Effector memory CD8-positive, alpha-beta T cell (primary cell): ENCODE results near the gene TDRD6.
"Not testable (repeated sequence)": the region's sequence is repeated elsewhere in the genome, so short reads cannot be mapped to it uniquely, and the experiment has no call there.

ENCODE experiments used
- ATAC-seq: fragments of 150-1000 bp; cut with Tn5 transposase; replicated peaks from 2 replicates; pipeline ENCODE4 v1.10.0; 2021; ENCODE audit warnings: mild to moderate bottlenecking, moderate library complexity
- DNase-seq, 3 experiments: peaks; one replicate each; pipeline ENCODE4 v3.0.0; 2021
- H3K27ac Mint-ChIP-seq, 2 donors: one replicate each; pipeline ENCODE4 v1.8.0; 2022; ENCODE audit warnings: mild to moderate bottlenecking in 2 of 2, mixed read lengths in 2 of 2, moderate library complexity in 2 of 2
- H3K27me3 Mint-ChIP-seq, 2 donors: one replicate each; pipeline ENCODE4 v1.8.0; 2022; ENCODE audit warnings: mixed read lengths in 2 of 2
- H3K36me3 Mint-ChIP-seq: one replicate; pipeline ENCODE4 v1.8.0; 2022; ENCODE audit warnings: mild to moderate bottlenecking, moderate library complexity, mixed read lengths; ENCODE audit not compliant: insufficient read depth
- H3K4me1 Mint-ChIP-seq, 2 donors: one replicate each; pipeline ENCODE4 v1.8.0; 2022; ENCODE audit warnings: low read depth in 2 of 2, mixed read lengths in 2 of 2
- H3K4me3 Mint-ChIP-seq, 2 donors: one replicate each; pipeline ENCODE4 v1.8.0; 2022; ENCODE audit warnings: mild to moderate bottlenecking in 2 of 2, mixed read lengths in 2 of 2, moderate library complexity in 2 of 2
- H3K9me3 Mint-ChIP-seq, 2 donors: one replicate each; pipeline ENCODE4 v1.8.0; 2022; ENCODE audit warnings: mixed read lengths in 2 of 2
- total RNA-seq, 9 experiments: gene quantifications; one replicate each; lab custom pipeline; 2026; lab: John Stamatoyannopoulos, UW

Gene TDRD6
- total RNA-seq: 0 to 0.30 (median 0) reads per million in 9 experiments

GRCh38 chr6:46687619-46688097 lies at the start of gene TDRD6:
TSS of gene TDRD6 (plus strand) at chr6:46687885. CDS start at chr6:46688129, 244 bp downstream.
- no peak within 1 kb of the TSS for H3K4me3 Mint-ChIP-seq
- no peaks in the 10 kb centered on the region for H3K36me3 Mint-ChIP-seq
- peaks cover 10 to 15% of the 10 kb centered on the region in 2 donors for H3K27me3 Mint-ChIP-seq
- no peaks in the 10 kb centered on the region for H3K9me3 Mint-ChIP-seq
- no peak for DNase-seq
- no peak for ATAC-seq
- no peak within 1 kb of the TSS for H3K27ac Mint-ChIP-seq
- H3K4me1 Mint-ChIP-seq: no peaks in the 10 kb centered on the region

GRCh38 chr6:46637933-46638332 lies 49.8 kb upstream of the TDRD6 start:
- Mint-ChIP-seq H3K9me3 (no peaks in the 10 kb centered on the region), H3K4me3 (no peak overlapping the region), H3K36me3 (no peaks in the 10 kb centered on the region), H3K27ac (no peak overlapping the region), H3K4me1 (no peaks in the 10 kb centered on the region), H3K27me3 (peaks cover 22 to 25% of the 10 kb centered on the region in 2 donors)
- DNase-seq (no peak), ATAC-seq (no peak)

- Mint-ChIP-seq H3K27ac (no peak overlapping the region), H3K27me3 (peaks cover 26 to 28% of the 10 kb centered on the region in 2 donors), H3K9me3 (no peaks in the 10 kb centered on the region), H3K4me3 (no peak overlapping the region), H3K4me1 (no peaks in the 10 kb centered on the region), H3K36me3 (no peaks in the 10 kb centered on the region)
- ATAC-seq (no peak), DNase-seq (no peak)
These were observed 49.0 kb upstream of the TDRD6 start for GRCh38 chr6:46638650-46639049.

GRCh38 chr6:46642928-46643751 lies 44.5 kb upstream of the TDRD6 start:
- ATAC-seq (no peak), DNase-seq (no peak)
- no peaks in the 10 kb centered on the region for H3K4me1 Mint-ChIP-seq
- H3K36me3 Mint-ChIP-seq: no peaks in the 10 kb centered on the region
- H3K27ac Mint-ChIP-seq: no peak overlapping the region
- H3K9me3 Mint-ChIP-seq: no peaks in the 10 kb centered on the region
- H3K27me3 Mint-ChIP-seq: peaks cover 24 to 29% of the 10 kb centered on the region in 2 donors
- no peak overlapping the region for H3K4me3 Mint-ChIP-seq

GRCh38 chr6:46645265-46645664 lies 42.4 kb upstream of the TDRD6 start:
- ATAC-seq: no peak
- Mint-ChIP-seq H3K27me3 (peaks cover 26 to 38% of the 10 kb centered on the region in 2 donors), H3K27ac (no peak overlapping the region), H3K4me1 (no peaks in the 10 kb centered on the region), H3K36me3 (no peaks in the 10 kb centered on the region), H3K4me3 (no peak overlapping the region), H3K9me3 (no peaks in the 10 kb centered on the region)
- DNase-seq: no peak

GRCh38 chr6:46648108-46648507 lies 39.6 kb upstream of the TDRD6 start:
- H3K9me3 Mint-ChIP-seq, DNase-seq, H3K36me3 Mint-ChIP-seq, H3K4me3 Mint-ChIP-seq, H3K27ac Mint-ChIP-seq, ATAC-seq, H3K4me1 Mint-ChIP-seq: not testable (repeated sequence)
- peaks cover 41 to 50% of the 10 kb centered on the region in 2 donors for H3K27me3 Mint-ChIP-seq

GRCh38 chr6:46648869-46649492 lies 38.7 kb upstream of the TDRD6 start:
- Mint-ChIP-seq H3K27me3 (peaks cover 47 to 58% of the 10 kb centered on the region in 2 donors), H3K4me1 (peaks cover 13 to 14% of the 10 kb centered on the region in 2 donors), H3K36me3 (no peaks in the 10 kb centered on the region), H3K27ac (no peak overlapping the region), H3K4me3 (no peak overlapping the region), H3K9me3 (no peaks in the 10 kb centered on the region)
- no peak for DNase-seq
- ATAC-seq: no peak

GRCh38 chr6:46651006-46651405 lies 36.7 kb upstream of the TDRD6 start:
- no peak for DNase-seq
- peaks cover 13 to 14% of the 10 kb centered on the region in 2 donors for H3K4me1 Mint-ChIP-seq
- H3K9me3 Mint-ChIP-seq: no peaks in the 10 kb centered on the region
- H3K27ac Mint-ChIP-seq: no peak overlapping the region
- no peak overlapping the region for H3K4me3 Mint-ChIP-seq
- peaks cover 63 to 69% of the 10 kb centered on the region in 2 donors for H3K27me3 Mint-ChIP-seq
- H3K36me3 Mint-ChIP-seq: no peaks in the 10 kb centered on the region
- ATAC-seq: no peak

GRCh38 chr6:46651816-46652215 lies 35.9 kb upstream of the TDRD6 start:
- no peaks in the 10 kb centered on the region for H3K36me3 Mint-ChIP-seq
- peak overlapping the region in 1 of 2 donors; percentile 83 for H3K4me3 Mint-ChIP-seq
- no peaks in the 10 kb centered on the region for H3K9me3 Mint-ChIP-seq
- peaks cover 65 to 67% of the 10 kb centered on the region in 2 donors for H3K27me3 Mint-ChIP-seq
- DNase-seq (no peak), ATAC-seq (no peak)
- H3K27ac Mint-ChIP-seq: no peak overlapping the region
- H3K4me1 Mint-ChIP-seq: peaks cover 13 to 14% of the 10 kb centered on the region in 2 donors

GRCh38 chr6:46652232-46652602 lies 35.5 kb upstream of the TDRD6 start:
- Mint-ChIP-seq H3K36me3 (no peaks in the 10 kb centered on the region), H3K27me3 (peaks cover 63 to 65% of the 10 kb centered on the region in 2 donors)
- no peak for ATAC-seq

GRCh38 chr6:46652603-46653438 lies 34.9 kb upstream of the TDRD6 start, which contains the start of the genes CYP39A1 and SLC25A27:
TSS of gene CYP39A1 (minus strand) at chr6:46652818. CDS start at chr6:46652582, 236 bp downstream.
TSS of gene SLC25A27 (plus strand) at chr6:46652975. CDS start at chr6:46653193, 218 bp downstream.
- Mint-ChIP-seq H3K9me3 (no peaks in the 10 kb centered on the region), H3K4me3 (peak within 1 kb of the TSS; percentile 83 to 86), H3K27me3 (peaks cover 63 to 64% of the 10 kb centered on the region in 2 donors), H3K36me3 (no peaks in the 10 kb centered on the region), H3K27ac (peak within 1 kb of the TSS in 1 of 2 donors; percentile 79), H3K4me1 (peaks cover 13 to 14% of the 10 kb centered on the region in 2 donors)
- ATAC-seq (peak; percentile 99), DNase-seq (peak; percentile 45 to 64 (median 49))

More at GRCh38 chr6:46652232-46652602, 35.5 kb upstream of the TDRD6 start:
- peak overlapping the region in 1 of 2 donors; percentile 79 for H3K27ac Mint-ChIP-seq
- no peaks in the 10 kb centered on the region for H3K9me3 Mint-ChIP-seq
- peak overlapping the region; percentile 83 to 86 for H3K4me3 Mint-ChIP-seq
- peaks cover 13 to 14% of the 10 kb centered on the region in 2 donors for H3K4me1 Mint-ChIP-seq
- DNase-seq: no peak

- no peak for DNase-seq
- H3K27ac Mint-ChIP-seq: no peak overlapping the region
- H3K36me3 Mint-ChIP-seq: no peaks in the 10 kb centered on the region
- no peak for ATAC-seq
- H3K4me1 Mint-ChIP-seq: peaks cover 13 to 14% of the 10 kb centered on the region in 2 donors
- H3K9me3 Mint-ChIP-seq: no peaks in the 10 kb centered on the region
- peak overlapping the region; percentile 83 to 86 for H3K4me3 Mint-ChIP-seq
- peaks cover 57 to 66% of the 10 kb centered on the region in 2 donors for H3K27me3 Mint-ChIP-seq
These were observed 34.1 kb upstream of the TDRD6 start for GRCh38 chr6:46653439-46654195.
